ENCODE results near the gene OTOG. TPM values are rescaled to one million over a fixed set of nuclear protein-coding genes. Genes with fewer than 3 reads are reported as not detected.

The OTOG gene
- total RNA-seq, 1 donor from 2014 or later, result under 0.01 TPM

Other genes with a start within 250 kb of the OTOG start
- 1.0 TPM for gene NCR3LG1, start 195.5 kb upstream of the OTOG start, total RNA-seq
- 28.6 TPM for gene KCNJ11, start 158.6 kb upstream of the OTOG start, total RNA-seq
- gene ABCC8, start 70.4 kb upstream of the OTOG start, total RNA-seq, result 7.8 TPM
- 4.3 TPM for gene USH1C, start 2.8 kb upstream of the OTOG start, total RNA-seq
- 31.8 TPM for gene MYOD1, start 172.3 kb downstream of the OTOG start, total RNA-seq
- gene KCNC1, start 187.5 kb downstream of the OTOG start, total RNA-seq, result 0.21 TPM

Measured in tongue (tissue), 1 donor.